GM23338 (cell line): ENCODE data around the gene FASTKD2. TPM values are rescaled to one million over a fixed set of nuclear protein-coding genes. Genes with fewer than 3 reads are reported as not detected.

Experiments used
- ATAC-seq: fragments of 200-7000 bp; cut with Tn5 transposase; 3 replicates; pipeline ENCODE4 v1.9.1; 2020
- DNase-seq: peaks from one replicate; pipeline ENCODE4 v3.0.0-alpha.2; 2015; ENCODE audit warnings: low spot score
- H2AFZ ChIP-seq: fragments of 200-600 bp; sonication (generic); 2 replicates; pipeline ENCODE4 v1.8.0; 2016; ENCODE audit warnings: antibody characterized with exemption, mild to moderate bottlenecking, moderate library complexity
- H3F3A ChIP-seq: fragments of 200-600 bp; sonication (generic); replicated peaks from 2 replicates; pipeline ENCODE4 v1.8.0; 2017; ENCODE audit warnings: antibody characterized with exemption, mixed run types, low read depth
- H3K27ac ChIP-seq: fragments of 200-600 bp; sonication (generic); 2 replicates; pipeline ENCODE4 v1.6.1; 2016; ENCODE audit warnings: low read depth
- H3K27me3 ChIP-seq: fragments of 200-600 bp; sonication (generic); 2 replicates; pipeline ENCODE4 v1.8.0; 2016; ENCODE audit warnings: mild to moderate bottlenecking, mixed run types, moderate library complexity; ENCODE audit not compliant: insufficient read depth
- H3K36me3 ChIP-seq: fragments of 200-600 bp; sonication (generic); 2 replicates; pipeline ENCODE4 v1.8.0; 2016; ENCODE audit warnings: mild to moderate bottlenecking; ENCODE audit not compliant: insufficient read depth
- H3K4me1 ChIP-seq: fragments of 200-600 bp; sonication (generic); 2 replicates; pipeline ENCODE4 v1.8.0; 2016; ENCODE audit warnings: mild to moderate bottlenecking, moderate library complexity; ENCODE audit not compliant: insufficient read depth
- H3K4me2 ChIP-seq: fragments of 200-600 bp; sonication (generic); 2 replicates; pipeline ENCODE4 v1.7.1; 2017; ENCODE audit warnings: mixed run types
- H3K4me3 ChIP-seq: fragments of 200-600 bp; sonication (generic); 2 replicates; pipeline ENCODE4 v1.6.1; 2016; ENCODE audit warnings: mixed run types
- H3K79me2 ChIP-seq: fragments of 200-600 bp; sonication (generic); replicated peaks from 2 replicates; pipeline ENCODE4 v1.8.0; 2017; ENCODE audit warnings: mild to moderate bottlenecking; ENCODE audit not compliant: insufficient read depth
- H3K9me2 ChIP-seq: fragments of 200-600 bp; sonication (generic); 2 replicates; pipeline ENCODE4 v1.8.0; 2017; ENCODE audit not compliant: insufficient read depth
- H4K20me1 ChIP-seq: fragments of 200-600 bp; sonication (generic); replicated peaks from 2 replicates; pipeline ENCODE4 v1.8.0; 2017; ENCODE audit warnings: mild to moderate bottlenecking; ENCODE audit not compliant: insufficient read depth
- H3K27ac Mint-ChIP-seq: 2 replicates; pipeline ENCODE4 v1.8.0; 2020; ENCODE audit warnings: inconsistent platforms, mild to moderate bottlenecking, moderate library complexity, mixed read lengths
- H3K27me3 Mint-ChIP-seq: 3 replicates; pipeline ENCODE4 v1.8.0; 2022; ENCODE audit warnings: low read depth, mild to moderate bottlenecking, moderate library complexity, mixed read lengths, inconsistent platforms; ENCODE audit not compliant: insufficient read depth, poor library complexity
- H3K36me3 Mint-ChIP-seq: 3 replicates; pipeline ENCODE4 v1.8.0; 2021; ENCODE audit warnings: low read depth, mild to moderate bottlenecking, inconsistent platforms, moderate library complexity, mixed read lengths
- H3K4me1 Mint-ChIP-seq: 3 replicates; pipeline ENCODE4 v1.8.0; 2020; ENCODE audit warnings: mild to moderate bottlenecking, inconsistent platforms, mixed read lengths
- H3K4me3 Mint-ChIP-seq: 3 replicates; pipeline ENCODE4 v1.8.0; 2021; ENCODE audit warnings: moderate library complexity, mild to moderate bottlenecking, inconsistent platforms, mixed read lengths
- H3K9me3 Mint-ChIP-seq: 3 replicates; pipeline ENCODE4 v1.8.0; 2020; ENCODE audit warnings: moderate library complexity, mild to moderate bottlenecking, inconsistent platforms, mixed read lengths
- CREB1 ChIP-seq: fragments of 250-450 bp; sonication (Bioruptor Pico); IDR thresholded peaks from 2 replicates; pipeline ENCODE4 v1.5.0; 2020; ENCODE audit warnings: low read depth, mild to moderate bottlenecking, moderate library complexity
- CTCF ChIP-seq, 2 experiments: fragments of 200-600 bp in 1 of 2; sonication (generic) in 1 of 2; conservative IDR thresholded peaks; 2 replicates each; pipeline versions ENCODE4 v1.5.1 to v1.6.1; 2016 to 2017; ENCODE audit warnings: antibody characterized with exemption in 2 of 2, low read depth in 2 of 2, mild to moderate bottlenecking in 2 of 2, moderate library complexity in 1 of 2
- EZH2 ChIP-seq: fragments of 200-600 bp; sonication (generic); IDR thresholded peaks from one replicate; pipeline ENCODE4 v1.8.0; 2017; ENCODE audit warnings: antibody characterized with exemption, mild to moderate bottlenecking, low read depth; ENCODE audit not compliant: unreplicated experiment
- EZH2phosphoT487 ChIP-seq: fragments of 200-600 bp; sonication (generic); IDR thresholded peaks from one replicate; pipeline ENCODE4 v1.8.1; 2018; ENCODE audit warnings: antibody characterized with exemption; ENCODE audit not compliant: unreplicated experiment
- JUNB ChIP-seq: IDR thresholded peaks from one replicate; pipeline ENCODE4 v1.6.1; 2016; ENCODE audit warnings: antibody characterized with exemption; ENCODE audit not compliant: unreplicated experiment
- NANOG ChIP-seq: IDR thresholded peaks from 2 replicates; pipeline ENCODE4 v1.6.1; 2016; ENCODE audit warnings: antibody characterized with exemption, borderline replicate concordance
- POLR2AphosphoS5 ChIP-seq: IDR thresholded peaks from 2 replicates; pipeline ENCODE4 v1.6.1; 2016; ENCODE audit warnings: antibody characterized with exemption, low read depth
- REST ChIP-seq: IDR thresholded peaks from one replicate; pipeline ENCODE4 v1.6.1; 2018; ENCODE audit warnings: antibody characterized with exemption; ENCODE audit not compliant: unreplicated experiment
- STAT1 ChIP-seq: IDR thresholded peaks from one replicate; pipeline ENCODE4 v1.6.1; 2016; ENCODE audit warnings: antibody characterized with exemption; ENCODE audit not compliant: unreplicated experiment
- ZNF331 ChIP-seq: fragments of 250-450 bp; sonication (Bioruptor Pico); IDR thresholded peaks from 2 replicates; pipeline ENCODE4 v1.5.0; 2020; ENCODE audit warnings: low read depth, mild to moderate bottlenecking, moderate library complexity
- ZNF462 ChIP-seq: fragments of 250-450 bp; sonication (Bioruptor Pico); IDR thresholded peaks from 2 replicates; pipeline ENCODE4 v1.5.0; 2020; ENCODE audit warnings: mild to moderate bottlenecking, moderate library complexity
- polyA plus RNA-seq: library from polyadenylated mRNA; unstranded; fragments of >200 nt; fragmentation: Nextera tagmentation; extraction: Ambion mirVana; gene quantifications from 2 replicates; pipeline ENCODE4 v1.2.1, GENCODE V29; 2016
- total RNA-seq: library from RNA; depleted of rRNA; stranded (reverse); fragments of >200 nt; shearing (Covaris generic); gene quantifications from 2 replicates; pipeline ENCODE4 v1.2.3, GENCODE V29; 2014

Gene FASTKD2
- total and polyA plus RNA-seq, 2 experiments from 2014 or later = 20.5 to 48.7 TPM

- no peak for TF ChIP-seq POLR2AphosphoS5
- no peak for TF ChIP-seq NANOG
- TF ChIP-seq EZH2 = no peak
- no peak for TF ChIP-seq STAT1
- TF ChIP-seq ZNF331 (CRISPR knock-in tag) = no peak
- no peak for TF ChIP-seq EZH2phosphoT487
Measured at GRCh38 chr2:206727287-206727686, 38.1 kb upstream of the FASTKD2 start (continued).

GRCh38 chr2:206728277-206729199 is 36.9 kb upstream of the FASTKD2 start:
- H3F3A ChIP-seq = no peaks in the 10 kb centered on the region
- peaks cover 2% of the 10 kb centered on the region; the same call in 1 of the 3 replicates for H3K4me1 Mint-ChIP-seq
- H3K27ac ChIP-seq = no peak overlapping the region
- no peak overlapping the region for H3K27ac Mint-ChIP-seq
- no peak for ATAC-seq
- no peaks in the 10 kb centered on the region; the same call in 2 of the 3 replicates for H3K9me3 Mint-ChIP-seq
- no peaks in the 10 kb centered on the region for H3K4me1 ChIP-seq
- TF ChIP-seq EZH2phosphoT487 (no peak), NANOG (no peak), REST (no peak), EZH2 (no peak), CREB1 (no peak), JUNB (no peak), CTCF (conservative IDR thresholded peaks at IDR 0.05; ENCODE audit: low read depth in 2 of 2) (no peak), ZNF462 (CRISPR knock-in tag) (no peak)
- H3K4me2 ChIP-seq = no peak overlapping the region
- no peaks in the 10 kb centered on the region for H3K36me3 ChIP-seq
- H3K27me3 ChIP-seq = no peaks in the 10 kb centered on the region
- 0 out of 2 replicates have a peak, but pooled peaks cover 8% of the 10 kb centered on the region for H3K9me2 ChIP-seq
- no peak overlapping the region for H3K4me3 ChIP-seq
- no peaks in the 10 kb centered on the region for H4K20me1 ChIP-seq
- H3K27me3 Mint-ChIP-seq = no peaks in the 10 kb centered on the region
- H3K4me3 Mint-ChIP-seq = no peak overlapping the region
- H2AFZ ChIP-seq = 0 out of 2 replicates have a peak overlapping the region, but pooled peaks have one; percentile 47
- H3K36me3 Mint-ChIP-seq = no peaks in the 10 kb centered on the region
- no peaks in the 10 kb centered on the region for H3K79me2 ChIP-seq
- DNase-seq = no peak
